ENCODE data around the gene HYLS1. TPM values are rescaled to one million over a fixed set of nuclear protein-coding genes. Genes with fewer than 3 reads are reported as not detected.

Gene HYLS1
- total RNA-seq, 2 donors from 2014 or later, result 0.33 to 1.3 TPM

DNA sequence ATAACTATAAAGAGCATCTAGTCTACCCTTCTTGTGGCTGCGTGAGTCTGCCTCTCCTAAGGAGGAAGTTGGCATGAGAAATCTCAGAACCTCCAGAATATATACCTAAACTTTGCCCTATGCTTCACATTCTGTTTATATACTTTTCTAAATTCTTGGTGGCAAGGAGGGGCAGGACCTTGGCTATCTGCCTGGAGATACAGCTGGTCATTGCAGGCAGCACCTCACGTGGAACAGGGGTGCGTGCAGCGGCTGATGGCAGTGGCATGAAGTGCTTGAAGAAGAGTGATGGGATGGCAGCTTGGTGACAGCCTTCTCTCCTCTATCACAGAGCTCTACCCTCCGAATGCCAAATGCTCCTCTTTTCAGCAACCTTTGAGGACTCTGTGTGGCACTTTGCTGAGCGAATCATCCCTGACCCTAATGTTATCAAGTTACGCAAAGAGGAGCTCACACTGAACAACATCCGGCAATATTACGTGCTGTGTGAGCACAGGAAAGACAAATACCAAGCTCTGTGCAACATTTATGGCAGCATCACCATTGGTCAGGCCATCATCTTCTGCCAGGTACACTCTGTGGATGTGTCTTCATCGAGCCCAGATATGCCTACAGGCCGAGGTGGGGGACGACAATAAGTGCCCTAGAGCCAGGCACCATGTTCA lies 29.3 kb downstream of the HYLS1 start:
- no peaks in the 10 kb centered on the region for H3K9me3 ChIP-seq
- no peak overlapping the region for H3K4me3 ChIP-seq
- H3K36me3 ChIP-seq (replicated peaks in 1 of 2; ENCODE audit: insufficient read depth in 1 of 2, low read depth in 2 of 2), result no peaks in the 10 kb centered on the region
- H3K4me1 ChIP-seq, result no peaks in the 10 kb centered on the region
- no peak overlapping the region for H3K27ac ChIP-seq
- TF ChIP-seq, protein P1, sequence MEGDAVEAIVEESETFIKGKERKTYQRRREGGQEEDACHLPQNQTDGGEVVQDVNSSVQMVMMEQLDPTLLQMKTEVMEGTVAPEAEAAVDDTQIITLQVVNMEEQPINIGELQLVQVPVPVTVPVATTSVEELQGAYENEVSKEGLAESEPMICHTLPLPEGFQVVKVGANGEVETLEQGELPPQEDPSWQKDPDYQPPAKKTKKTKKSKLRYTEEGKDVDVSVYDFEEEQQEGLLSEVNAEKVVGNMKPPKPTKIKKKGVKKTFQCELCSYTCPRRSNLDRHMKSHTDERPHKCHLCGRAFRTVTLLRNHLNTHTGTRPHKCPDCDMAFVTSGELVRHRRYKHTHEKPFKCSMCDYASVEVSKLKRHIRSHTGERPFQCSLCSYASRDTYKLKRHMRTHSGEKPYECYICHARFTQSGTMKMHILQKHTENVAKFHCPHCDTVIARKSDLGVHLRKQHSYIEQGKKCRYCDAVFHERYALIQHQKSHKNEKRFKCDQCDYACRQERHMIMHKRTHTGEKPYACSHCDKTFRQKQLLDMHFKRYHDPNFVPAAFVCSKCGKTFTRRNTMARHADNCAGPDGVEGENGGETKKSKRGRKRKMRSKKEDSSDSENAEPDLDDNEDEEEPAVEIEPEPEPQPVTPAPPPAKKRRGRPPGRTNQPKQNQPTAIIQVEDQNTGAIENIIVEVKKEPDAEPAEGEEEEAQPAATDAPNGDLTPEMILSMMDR (IDR thresholded peaks at IDR 0.05), result no peak
- no peak for TF ChIP-seq POLR2A (IDR thresholded peaks at IDR 0.05)
- no peak for DNase-seq
- H3K27me3 ChIP-seq, result peaks cover 0 to 8% of the 10 kb centered on the region in 2 donors
- no peak for ATAC-seq
- 70 to 72% methylated on average over 12 of the region's 12 CpGs for WGBS, 2 donors
- intact Hi-C loops (cut with DNase I), result no loop called here

DNA sequence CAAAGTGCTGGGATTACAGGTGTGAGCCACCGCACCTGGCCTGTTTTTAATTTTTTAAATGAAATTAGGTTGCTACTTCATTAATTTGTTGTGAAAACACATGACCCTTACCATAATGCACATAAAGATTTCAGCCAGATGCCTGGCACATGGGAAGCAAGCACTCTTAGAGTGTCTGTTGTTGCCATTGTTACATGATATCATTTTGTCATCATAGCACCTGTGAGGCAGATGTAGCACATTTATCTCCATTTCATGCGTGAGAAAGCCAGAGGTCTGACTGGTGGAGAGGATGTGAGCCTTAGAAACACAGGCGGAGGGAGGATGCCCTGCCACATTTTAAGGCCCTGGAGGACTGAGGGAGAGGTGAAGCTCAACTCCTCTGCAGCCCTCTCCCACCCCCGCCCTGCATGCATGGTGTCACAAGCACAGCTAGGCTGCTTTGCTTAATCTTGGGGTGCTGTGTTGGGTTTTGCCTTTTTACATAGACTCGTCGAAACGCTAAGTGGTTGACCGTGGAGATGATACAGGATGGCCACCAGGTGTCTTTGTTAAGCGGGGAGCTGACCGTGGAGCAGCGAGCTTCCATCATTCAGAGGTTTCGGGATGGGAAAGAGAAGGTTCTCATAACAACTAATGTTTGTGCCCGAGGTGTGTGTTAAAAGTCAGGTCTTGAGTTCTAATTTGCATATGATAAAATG lies 30.8 kb downstream of the HYLS1 start:
- Histone ChIP-seq H3K27ac (no peak overlapping the region), H3K4me3 (no peak overlapping the region), H3K36me3 (replicated peaks in 1 of 2; ENCODE audit: insufficient read depth in 1 of 2, low read depth in 2 of 2) (no peaks in the 10 kb centered on the region), H3K27me3 (peaks cover 0 to 8% of the 10 kb centered on the region in 2 donors), H3K9me3 (no peaks in the 10 kb centered on the region), H3K4me1 (no peaks in the 10 kb centered on the region)
- no peak for ATAC-seq
- TF ChIP-seq, protein P1 (IDR thresholded peaks at IDR 0.05), result no peak
- no peak for TF ChIP-seq POLR2A (IDR thresholded peaks at IDR 0.05)
- DNase-seq, result no peak
- WGBS, 2 donors, result 74 to 76% methylated on average over 13 of the region's 13 CpGs
- intact Hi-C loops (cut with DNase I), result no loop called here

DNA sequence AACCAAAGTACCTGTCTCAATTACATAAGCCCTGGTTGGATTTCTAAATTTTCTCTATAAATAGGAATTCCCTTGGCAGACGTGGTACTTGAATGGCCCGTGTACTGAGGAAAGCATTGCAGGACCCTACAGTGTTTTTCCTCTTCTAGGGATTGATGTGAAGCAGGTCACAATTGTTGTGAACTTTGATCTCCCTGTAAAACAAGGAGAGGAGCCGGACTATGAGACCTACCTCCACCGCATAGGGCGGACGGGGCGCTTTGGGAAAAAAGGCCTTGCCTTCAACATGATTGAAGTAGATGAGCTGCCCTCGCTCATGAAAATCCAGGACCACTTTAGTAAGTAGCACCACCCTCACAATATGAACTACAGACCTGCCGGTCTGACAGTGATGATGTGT lies 33.6 kb downstream of the HYLS1 start:
- intact Hi-C loops (cut with DNase I), result loop anchor here (5.0 to 10.0 kb wide), 2 partner anchors 124 to 271 kb away; no protein-coding TSS in a partner anchor
- WGBS, 2 donors, result 72 to 79% methylated on average over 9 of the region's 9 CpGs
- H3K4me1 ChIP-seq, result peaks cover 10% of the 10 kb centered on the region
- ATAC-seq, result no peak
- H3K4me3 ChIP-seq, result no peak overlapping the region
- TF ChIP-seq, protein P1 (IDR thresholded peaks at IDR 0.05), result no peak
- TF ChIP-seq POLR2A (IDR thresholded peaks at IDR 0.05), result no peak
- H3K27me3 ChIP-seq, result peaks cover 0 to 8% of the 10 kb centered on the region in 2 donors
- no peaks in the 10 kb centered on the region for H3K9me3 ChIP-seq
- H3K36me3 ChIP-seq (replicated peaks in 1 of 2; ENCODE audit: insufficient read depth in 1 of 2, low read depth in 2 of 2), result no peaks in the 10 kb centered on the region
- no peak for DNase-seq
- H3K27ac ChIP-seq, result no peak overlapping the region

DNA sequence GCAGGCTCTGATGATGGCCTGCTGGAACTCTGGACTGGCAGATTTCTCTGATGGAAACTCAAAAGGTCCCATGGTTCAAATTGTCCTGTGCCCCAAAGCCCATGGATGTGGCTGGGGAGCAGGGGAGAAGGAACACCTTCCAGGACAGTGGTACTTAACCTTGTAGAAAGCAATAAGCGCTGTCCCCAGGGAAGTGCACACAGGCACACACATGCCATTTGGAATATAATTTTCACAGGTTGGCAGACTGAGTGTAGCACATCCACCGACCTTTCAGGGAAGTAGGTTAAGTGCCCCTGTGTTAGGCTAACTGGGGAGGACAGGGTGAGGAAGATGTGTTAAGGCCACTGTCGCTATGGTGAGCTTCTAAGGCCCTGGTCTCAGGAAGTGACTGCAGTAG lies 34.7 kb downstream of the HYLS1 start:
- H3K4me1 ChIP-seq, result peaks cover 11% of the 10 kb centered on the region

More for the DNA sequence above, 34.7 kb downstream of the HYLS1 start:
- H3K36me3 ChIP-seq (replicated peaks in 1 of 2; ENCODE audit: insufficient read depth in 1 of 2, low read depth in 2 of 2), result no peaks in the 10 kb centered on the region
- WGBS, 2 donors, result 68 to 75% methylated on average over 3 of the region's 3 CpGs
- DNase-seq (no peak), ATAC-seq (no peak)
- intact Hi-C loops (cut with DNase I), result loop anchor here (5.0 to 10.0 kb wide), 2 partner anchors 123 to 270 kb away; no protein-coding TSS in a partner anchor
- H3K27ac ChIP-seq, result no peak overlapping the region
- H3K9me3 ChIP-seq, result no peaks in the 10 kb centered on the region
- H3K4me3 ChIP-seq, result no peak overlapping the region
- TF ChIP-seq, protein P1 (IDR thresholded peaks at IDR 0.05), result no peak
- TF ChIP-seq POLR2A (IDR thresholded peaks at IDR 0.05), result no peak
- peaks cover 0 to 8% of the 10 kb centered on the region in 2 donors for H3K27me3 ChIP-seq

Data from body of pancreas (tissue), 4 donors.